NCI-H2171 (cell line): ENCODE results near the gene HADH.
"Not testable (repeated sequence)": the region's sequence is repeated elsewhere in the genome, so short reads cannot be mapped to it uniquely, and the experiment has no call there.

Experiments
- DNase-seq: peaks from one replicate; lab custom pipeline; 2025; lab: John Stamatoyannopoulos, UW

The HADH gene

DNA sequence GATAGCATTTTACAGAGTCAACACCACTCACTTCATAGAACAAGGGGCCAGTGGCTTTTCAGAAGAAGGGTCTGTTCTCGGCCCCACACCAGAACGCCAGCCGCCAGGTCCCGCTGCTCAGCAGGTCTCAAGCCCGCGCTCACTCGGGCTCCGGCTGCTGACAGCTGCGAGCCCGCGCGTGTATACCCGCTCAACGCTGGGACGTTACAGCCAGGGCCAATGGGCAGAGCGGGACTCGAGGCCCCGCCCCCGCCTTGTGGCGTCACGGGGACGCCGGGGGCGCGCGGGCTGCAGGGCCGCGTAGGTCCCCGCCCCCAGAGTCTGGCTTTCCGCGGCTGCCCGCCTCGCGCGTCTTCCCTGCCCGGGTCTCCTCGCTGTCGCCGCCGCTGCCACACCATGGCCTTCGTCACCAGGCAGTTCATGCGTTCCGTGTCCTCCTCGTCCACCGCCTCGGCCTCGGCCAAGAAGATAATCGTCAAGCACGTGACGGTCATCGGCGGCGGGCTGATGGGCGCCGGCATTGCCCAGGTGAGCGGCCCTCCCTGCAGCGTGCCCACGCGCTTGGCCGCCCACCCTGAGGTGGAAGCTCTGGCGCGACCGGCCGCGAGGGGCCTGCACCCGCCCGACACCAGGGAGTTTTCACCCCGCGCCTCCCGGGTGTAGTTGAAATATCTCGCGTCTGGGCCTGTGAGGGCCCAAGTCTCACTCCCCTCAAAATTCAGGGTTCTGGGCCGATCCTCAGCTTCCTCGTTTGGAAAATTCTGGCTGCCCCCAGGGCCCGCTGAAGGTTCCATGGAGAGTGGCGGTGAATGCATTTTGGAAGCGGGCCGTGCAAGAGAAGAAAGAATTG, at the start of gene HADH:
Gene HADH, plus strand, starts transcription at position 353 of the 850 bp plus-strand sequence. Its CDS starts 44 bp downstream, at position 397.
- DNase-seq, result peak; percentile 74

DNA sequence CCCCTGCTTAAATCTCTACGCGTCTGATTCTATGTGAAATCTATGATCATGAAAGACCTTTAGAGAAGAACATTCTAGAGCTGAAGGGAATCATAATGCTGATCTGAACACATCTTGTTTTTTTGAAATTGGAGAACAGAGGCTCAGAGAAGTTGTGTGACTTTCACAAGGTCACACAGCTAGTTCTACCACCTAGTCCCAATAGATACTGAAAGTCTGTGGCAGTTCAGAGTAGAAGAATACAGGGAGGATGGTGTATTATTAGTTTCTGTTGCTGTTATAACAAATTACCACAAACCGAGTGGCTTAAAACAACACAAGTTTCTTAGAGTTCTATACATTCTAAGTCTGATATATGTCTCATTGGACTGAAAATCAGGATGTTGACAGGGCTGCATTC, 43.9 kb upstream of the HADH start:
- no peak for DNase-seq

DNA sequence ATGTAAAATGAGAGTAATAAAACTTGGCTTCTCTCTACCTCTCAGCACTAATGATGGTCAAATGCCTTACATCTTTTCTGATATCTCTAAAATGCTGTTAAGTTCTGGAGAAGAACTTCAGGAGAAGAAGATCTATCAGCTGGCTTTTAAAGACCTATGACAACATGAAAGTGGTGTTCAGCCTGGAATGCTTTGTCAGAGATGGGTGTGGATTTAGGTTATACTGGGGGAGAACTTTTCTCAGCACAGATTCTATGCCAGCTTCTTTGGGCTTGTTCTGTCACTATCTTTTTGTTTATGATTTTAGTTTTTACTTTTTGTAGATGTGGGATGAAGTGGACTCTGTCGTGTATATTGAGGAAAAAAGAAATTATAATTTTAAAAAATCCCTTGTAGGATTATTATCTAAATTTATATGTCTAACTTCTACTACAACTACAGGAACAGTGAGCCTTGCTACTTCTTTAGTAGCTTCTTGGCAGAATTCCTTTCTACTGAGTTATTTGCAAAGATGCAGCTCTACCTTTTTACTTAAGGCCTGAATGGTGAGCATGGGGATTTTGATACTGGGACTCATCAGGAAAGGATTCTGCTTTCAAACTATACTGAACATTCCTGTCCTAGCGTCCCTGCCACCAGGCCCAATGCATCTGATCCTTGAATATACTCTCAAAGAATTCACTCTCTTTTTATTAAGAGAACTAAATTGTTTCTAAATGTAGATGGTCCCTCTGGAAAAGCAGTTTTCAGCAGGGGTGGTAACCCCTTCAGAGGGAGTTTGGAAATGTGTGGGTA, 38.7 kb upstream of the HADH start:
- no peak for DNase-seq

DNA sequence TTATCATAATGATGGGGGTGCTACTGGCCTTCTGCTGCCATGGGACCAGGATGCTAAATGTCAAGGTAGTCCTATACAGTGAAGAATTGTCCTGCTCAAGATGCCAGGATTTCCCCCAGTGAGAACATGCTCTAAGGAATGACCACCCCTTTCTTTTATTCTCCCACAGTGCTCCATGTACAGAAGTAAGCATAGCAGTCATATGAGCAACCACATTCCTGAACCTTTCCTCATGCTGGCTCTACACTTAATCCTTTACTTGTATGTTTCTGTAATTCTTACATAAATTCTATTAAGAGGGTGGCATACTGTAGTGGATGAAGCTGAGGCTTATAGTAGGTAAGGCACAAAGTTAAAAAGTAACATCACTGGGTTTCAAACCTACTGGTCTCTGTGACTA, 38.1 kb upstream of the HADH start:
- DNase-seq, result no peak

DNA sequence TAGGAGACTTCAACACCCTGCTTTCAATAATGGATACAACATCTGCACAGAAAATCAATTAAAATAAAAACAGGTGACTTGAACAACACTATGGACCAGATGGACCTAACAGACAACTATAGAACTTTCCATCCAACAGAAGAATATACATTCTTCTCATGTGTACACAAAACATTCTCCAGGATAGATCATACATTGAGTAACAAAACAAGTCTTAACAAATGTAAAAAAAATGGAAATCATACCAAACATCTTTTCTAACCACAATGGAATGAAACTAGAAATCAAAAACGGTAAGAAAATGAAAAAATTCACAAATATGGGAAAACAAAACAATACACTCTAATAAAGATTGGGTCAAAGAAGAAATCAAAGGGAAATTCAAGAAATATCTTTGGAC, 33.7 kb upstream of the HADH start:
- DNase-seq, result no peak

DNA sequence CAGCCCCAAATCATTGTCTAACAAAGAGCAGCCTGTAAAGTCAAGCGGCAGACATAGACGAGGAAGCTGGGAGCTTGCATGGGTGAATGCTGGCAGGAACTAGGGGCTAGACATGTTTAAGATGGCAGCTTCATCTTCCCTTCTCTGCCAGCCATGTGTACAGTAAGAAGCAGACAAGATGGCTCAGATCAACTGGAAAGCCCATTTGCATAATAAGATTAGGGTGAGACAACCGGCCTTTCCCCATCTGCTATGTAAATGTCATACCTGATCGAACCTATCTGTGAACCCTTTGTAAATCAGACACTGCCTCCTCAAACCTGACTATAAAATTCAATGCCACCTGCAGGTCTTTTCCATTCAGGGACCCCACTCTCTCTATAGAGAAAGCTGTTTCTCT, 22.8 kb upstream of the HADH start:
- no peak for DNase-seq

DNA sequence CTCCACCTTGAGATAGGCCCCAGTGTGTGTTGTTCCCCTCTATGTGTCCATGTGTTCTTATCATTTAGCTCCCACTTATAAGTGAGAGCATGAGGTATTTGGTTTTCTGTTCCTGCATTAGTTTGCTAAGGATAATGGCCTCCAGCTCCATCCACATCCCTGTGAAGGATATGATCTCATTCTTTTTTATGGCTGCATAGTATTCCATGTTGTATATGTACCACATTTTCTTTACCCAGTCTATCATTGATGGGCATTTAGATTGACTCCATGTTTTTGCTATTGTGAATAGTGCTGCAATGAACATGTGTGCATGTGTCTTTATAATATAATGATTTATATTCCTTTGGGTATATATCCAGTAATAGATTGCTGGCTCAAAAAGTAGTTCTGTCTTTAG, 22.2 kb upstream of the HADH start:
- not testable (repeated sequence) for DNase-seq

DNA sequence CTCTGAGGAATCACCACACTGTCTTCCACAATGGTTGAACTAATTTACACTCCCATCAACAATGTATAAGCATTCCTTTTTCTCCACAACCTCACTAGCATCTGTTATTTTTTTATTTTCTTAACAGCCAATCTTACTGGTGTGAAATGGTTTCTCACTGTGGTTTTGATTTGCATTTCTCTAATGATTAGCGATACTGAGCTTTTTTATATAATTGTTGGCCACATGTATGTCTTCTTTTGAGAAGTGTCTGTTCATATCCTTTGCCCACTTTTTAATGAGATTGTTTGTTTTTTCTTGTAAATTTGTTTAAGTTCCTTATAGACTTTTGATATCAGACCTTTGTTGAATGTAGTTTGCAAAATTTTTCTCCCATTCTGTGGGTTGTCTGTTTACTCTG, 21.8 kb upstream of the HADH start:
- not testable (repeated sequence) for DNase-seq

DNA sequence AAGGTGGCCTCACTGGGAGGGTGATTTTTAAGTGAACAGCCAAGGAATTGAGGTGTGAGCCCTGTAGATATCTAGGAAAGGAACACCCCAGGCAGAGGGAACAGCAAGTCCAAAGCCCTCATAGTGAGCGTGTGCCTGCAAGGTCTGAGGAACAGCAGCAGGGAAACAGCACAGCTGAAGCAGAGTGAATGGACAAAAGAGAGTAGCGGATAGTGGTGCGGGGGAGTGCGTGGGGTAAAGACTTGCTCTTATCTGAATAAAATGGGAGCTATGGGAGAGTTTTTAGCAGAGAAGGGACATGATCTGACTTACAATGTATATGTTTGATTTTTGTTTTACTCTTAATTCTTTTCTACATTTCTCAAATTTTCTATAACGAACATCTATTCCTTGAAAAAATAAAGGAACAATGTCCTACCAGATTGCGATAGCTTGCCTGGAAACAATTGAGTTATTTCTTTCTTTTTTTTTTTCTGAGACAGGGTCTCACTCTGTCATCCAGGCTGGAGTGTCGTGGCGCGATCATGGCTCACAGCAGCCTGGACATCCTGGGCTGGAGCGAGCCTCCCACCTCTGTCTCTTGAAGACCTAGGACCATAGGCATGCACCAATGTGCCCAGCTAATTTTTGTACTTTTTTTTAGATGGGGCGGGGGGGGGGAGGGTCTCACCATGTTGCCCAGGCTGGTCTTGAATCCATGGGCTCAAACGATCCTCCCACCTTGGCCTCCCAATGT, 19.5 kb upstream of the HADH start:
- DNase-seq, result no peak

DNA sequence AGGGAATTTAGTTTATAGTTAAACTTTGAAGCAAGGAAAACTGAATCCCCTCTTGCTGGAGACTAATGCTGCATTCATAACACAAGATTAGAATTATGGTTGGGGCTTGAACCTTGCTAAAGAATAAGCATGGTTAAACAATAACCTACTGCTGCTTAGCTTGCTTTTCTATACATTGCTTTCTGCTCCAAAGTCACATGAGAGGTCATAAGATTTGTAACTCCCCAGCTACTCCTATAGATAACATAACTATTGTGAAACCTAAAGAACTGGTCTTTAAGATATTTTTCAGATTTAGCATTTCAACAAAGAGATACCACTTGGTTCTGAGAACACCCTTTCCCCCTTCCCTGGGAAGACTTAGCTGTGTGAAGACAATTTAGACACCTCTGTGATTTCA, 17.1 kb upstream of the HADH start:
- DNase-seq, result no peak

DNA sequence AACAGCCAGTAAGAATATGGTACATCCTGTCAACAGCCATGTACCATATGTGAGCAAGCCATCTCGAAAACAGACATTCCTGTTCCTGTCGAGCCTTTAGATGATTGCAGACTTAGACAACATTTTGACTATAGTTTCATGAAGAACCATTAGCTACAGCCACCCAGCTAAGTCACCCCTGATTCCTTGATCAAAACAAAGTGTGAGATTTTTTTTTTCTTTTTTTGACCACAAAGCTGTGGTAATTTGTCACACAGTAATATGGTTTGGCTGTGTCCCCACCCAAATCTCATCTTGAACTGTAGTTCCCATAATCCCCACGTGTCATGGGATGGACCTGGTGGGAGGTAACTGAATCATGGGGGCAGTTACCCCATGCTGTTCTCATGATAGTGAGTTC, 15.2 kb upstream of the HADH start:
- no peak for DNase-seq

DNA sequence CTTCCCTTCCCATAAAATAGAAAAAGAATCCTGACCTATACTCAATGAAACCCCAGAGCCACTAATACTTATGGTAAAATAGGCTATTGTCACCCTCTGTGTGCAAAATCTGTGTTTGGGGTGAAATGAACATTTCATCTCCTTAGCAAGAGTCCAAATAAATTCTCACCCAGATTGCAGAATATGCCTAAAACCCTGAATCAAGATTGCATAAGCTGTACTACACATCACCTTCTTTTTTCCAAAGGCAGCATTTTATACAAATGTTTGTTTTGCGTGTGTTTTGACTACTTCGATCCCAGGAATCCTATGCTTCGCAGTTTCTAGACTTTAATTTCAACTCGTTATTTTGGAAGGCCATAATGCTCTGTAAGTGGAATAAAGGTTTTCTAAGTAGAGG, 12.2 kb upstream of the HADH start:
- DNase-seq, result no peak

DNA sequence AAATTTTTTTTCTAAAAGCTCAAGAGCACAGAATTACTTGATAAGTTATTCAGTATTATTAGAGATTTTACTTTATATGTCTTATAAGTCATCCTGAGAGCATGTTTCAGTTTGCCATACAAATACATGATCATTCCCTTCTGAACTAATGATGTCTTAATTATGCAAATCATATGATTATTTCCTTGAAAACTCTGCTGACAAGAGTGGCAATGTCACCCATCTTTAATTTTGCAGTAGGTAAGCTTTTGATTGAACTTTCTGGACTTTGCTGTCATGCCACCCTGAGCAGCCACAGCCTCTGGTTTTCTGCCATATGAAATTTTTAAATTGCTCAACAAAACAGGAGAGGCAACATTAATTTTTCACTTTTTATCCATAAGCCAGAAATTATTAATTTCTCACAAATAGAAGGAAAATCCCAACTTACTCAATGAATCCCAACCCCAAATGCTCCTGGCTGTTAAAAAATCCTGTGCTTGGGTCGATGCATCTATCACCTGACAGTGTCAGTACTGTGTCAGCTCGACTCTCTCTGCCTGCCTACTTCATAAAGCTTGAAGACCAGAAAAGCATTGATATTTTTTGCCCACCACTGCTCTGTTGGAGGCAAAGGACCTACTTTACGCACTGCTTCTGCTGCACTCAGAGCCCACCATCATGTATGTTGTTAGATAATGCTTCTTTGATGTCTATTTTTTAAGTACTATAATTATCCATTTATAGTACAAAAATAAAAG, 11.6 kb upstream of the HADH start:
- no peak for DNase-seq

DNA sequence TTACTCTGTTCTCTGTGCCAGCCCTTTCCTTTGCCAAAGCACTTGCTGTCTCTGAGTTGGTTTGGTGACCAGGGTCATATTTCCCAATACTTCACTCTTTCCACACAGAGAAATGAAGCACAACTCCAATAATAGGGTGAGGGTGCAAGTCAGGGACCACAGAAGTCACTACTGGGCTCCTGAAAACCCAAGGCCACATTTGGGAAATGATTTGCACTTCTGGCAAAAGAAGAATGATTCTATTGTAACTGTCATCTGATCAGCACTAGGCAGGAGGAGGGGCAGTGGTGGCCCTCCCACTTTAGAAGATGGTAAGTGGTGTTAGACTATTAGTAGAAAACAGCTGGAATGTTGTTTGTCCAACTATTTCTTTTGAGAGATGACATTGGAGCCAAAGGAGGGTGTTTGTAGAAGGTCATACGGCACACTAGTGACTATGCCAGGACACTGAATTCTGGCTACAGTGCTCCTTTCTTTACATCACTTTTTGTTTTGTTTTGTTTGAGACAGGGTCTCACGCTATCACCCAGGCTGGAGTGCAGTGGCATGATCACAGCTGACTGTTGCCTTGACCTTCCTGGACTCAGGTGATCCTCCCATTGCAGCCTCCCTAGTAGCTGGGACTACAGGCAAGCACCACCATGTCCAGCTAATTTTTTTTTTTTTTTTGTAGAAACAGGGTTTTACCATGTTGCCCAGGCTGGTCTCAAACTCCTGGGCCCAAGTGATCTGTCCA, 10.8 kb upstream of the HADH start:
- no peak for DNase-seq

DNA sequence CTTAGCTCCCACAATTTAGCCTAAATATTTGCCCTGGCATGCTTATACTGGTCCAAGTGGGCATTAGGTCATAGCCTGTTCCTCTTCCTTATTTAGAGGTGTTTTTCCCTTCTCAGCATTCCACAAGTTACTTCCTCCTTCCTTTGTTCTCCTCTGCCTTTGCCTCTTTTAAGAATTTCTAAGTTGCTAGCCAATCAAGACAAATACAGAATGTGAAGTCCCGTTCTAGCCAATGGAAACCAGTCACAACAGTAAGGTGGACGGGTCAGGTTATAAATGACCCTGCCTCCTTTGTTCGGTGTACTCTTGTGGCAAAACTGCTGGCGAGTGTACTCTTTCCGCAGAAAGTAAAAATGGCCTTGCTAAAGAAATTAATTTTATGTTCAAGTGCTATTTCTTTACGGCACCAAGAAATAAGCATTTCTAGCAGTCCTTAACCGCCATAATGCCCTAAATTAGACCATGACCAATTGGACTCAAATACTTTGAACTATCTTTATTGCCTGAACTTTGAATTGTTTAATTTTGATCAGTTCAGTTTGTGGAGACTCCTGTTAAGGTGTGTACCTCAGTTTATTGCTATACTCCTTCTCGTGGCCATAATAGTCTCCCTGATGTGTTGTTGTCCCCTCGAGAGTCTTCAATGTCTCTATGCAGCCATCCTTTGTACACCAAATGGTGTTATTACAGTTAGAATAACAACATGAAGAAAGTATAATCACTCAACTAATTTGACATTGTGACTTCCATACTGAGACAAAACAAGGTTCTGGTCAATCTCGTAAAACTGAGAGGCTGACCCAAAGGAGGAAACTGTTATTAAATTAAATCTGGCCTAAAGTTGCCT, 1.6 kb upstream of the HADH start:
- no peak for DNase-seq

DNA sequence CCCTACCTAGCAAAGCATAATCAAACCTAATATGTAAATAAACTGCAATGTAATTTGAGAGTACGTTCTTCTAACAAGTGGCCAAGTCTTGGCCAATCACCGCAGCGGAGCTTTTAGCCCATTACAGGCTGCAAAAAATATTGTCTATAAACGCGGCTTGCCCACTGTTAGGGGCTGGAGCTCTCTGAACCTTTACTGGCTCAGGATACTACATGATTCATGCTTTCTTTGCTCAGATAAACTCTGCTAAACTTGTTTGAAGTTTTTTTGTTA, 990 bp upstream of the HADH start:
- no peak for DNase-seq

DNA sequence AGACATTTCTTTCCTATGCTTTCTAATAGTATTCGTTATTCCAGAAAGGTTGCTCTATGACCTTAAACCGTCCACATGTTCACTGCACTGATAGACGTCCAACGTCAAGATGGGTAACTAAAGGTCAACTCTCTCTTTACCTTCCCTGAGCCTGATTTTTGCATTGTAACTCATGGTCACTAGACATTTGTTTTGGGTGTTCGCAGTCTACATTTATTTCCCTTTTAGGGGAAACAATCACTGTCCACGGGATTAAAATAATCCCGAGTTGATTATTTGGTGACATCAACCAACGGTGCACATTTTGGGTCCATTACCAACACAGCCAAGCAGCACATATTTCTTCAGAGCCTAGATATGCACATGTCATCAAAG, 540 bp upstream of the HADH start:
- no peak for DNase-seq

DNA sequence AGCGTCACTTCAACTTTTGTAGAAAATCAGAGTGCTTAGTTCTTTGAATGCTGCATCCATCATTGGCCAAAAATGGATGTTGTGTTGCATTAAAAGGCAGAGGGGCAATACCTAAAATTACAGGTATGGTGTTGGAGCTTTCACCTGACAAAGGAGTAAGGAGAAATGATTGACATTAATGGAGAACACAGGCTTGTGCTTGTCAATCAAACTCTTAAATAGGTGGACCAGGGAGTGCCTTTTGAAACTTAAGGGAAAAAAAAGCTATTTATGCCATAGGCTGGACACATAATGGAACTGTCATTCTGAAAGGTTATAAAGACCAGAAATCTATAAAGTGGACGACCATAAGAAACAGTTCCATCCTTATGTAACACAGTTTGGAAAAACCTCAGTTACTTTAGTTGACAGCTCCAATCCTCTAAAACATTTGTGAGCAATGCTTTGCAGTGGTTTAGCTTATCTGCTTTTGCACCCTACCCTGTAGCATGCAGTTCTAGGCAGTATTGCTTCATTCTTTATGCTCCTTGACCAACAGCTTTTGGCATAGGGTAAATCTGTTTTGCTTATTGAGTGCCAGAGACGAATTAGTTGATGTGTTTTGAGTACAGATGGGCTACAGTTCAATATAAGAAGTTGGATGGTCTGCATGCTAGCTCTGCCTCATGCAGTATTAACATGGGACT, 2.4 kb downstream of the HADH start:
- no peak for DNase-seq

DNA sequence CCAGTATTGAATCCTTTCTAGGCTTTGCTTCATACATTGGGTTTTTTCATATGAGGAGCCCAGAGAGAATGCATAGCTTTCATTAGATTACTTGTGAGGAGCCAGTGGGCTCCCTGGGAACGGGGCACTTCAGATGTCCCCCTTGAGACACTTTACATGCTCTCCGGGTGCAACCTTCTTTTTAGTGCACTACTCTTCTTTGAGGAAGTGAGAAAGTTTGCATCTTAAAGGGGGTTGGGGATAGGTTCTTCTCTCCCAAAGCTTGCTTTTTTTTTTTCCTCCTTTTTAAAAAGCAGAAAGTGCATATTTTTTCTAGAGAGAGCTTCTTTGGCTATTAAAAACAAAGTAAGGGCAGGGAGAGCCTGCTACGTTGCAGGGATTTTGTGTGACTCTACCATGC, 4.3 kb downstream of the HADH start:
- no peak for DNase-seq

DNA sequence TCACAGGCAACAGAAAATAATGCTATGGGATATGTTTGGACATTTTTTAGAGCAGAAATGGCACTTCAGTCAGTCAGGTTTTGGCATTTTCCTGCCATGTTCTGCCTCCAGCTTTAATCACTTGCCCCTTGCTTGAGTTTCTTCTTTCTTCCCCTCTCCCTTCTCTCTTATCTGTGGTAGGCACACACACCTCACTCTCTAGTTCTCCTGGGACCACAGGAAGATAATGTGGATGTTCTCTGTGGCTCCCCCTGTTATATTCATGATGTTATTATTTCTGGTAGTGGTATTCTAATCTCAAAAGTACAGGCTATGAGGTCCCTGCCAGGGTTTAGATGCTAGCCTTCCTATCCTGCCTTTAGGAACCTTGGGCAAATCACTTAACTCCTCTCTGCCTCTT, 5.2 kb downstream of the HADH start:
- no peak for DNase-seq
